NCI-H510A treated with DMSO at 0.1 percent for 48 hours (cell line): ENCODE measurements around the gene UNC13D.
A peak's percentile ranks its signal among the peaks of the same experiment; 100 is the strongest.
"Not testable (repeated sequence)": the region's sequence is repeated elsewhere in the genome, so short reads cannot be mapped to it uniquely, and the experiment has no call there.

ENCODE experiments used
- DNase-seq: peaks from one replicate; lab custom pipeline; 2025; lab: John Stamatoyannopoulos, UW

UNC13D gene

DNA sequence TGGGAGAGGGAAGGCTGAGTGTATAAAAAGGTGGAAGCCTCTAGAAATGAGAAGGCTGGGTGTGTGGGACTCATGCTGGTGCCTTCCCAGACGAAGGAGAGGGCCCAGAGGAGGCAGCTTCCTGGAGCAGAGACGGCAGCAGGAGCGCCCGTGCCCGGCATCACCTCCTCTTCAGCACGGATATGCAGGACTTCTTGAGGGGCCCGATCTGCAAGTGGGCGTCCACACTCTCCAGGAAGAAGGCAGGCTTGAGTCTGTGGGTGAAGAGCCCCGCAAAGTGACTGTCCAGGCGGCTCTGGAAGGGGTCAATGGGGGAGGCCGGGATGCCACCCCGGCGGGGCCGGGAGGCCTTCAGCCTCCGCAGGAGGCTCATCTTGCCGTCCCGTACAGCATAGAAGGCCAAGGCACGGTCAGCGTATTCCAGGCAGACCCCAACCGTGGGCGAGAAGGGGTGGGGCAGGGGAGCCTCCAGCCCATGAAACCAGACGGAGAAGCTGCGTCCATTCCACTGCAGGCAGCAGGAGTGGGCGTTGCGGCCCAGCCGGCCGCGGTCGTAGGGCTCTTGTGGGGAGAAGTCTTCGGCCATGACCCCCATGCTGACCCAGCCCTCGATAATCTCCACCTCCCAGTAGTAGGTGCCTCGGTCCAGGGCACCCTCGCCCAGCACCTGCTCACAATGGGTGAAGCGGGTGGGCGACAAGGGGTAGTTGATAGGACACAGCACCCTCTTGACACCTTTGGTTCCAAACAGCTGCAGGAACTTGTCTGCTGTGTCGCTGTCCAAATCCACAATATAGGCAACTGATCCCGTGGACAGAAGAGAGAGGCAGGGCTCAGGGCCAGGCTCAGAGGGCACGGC is 30.3 kb upstream of the UNC13D start:
- no peak for DNase-seq

DNA sequence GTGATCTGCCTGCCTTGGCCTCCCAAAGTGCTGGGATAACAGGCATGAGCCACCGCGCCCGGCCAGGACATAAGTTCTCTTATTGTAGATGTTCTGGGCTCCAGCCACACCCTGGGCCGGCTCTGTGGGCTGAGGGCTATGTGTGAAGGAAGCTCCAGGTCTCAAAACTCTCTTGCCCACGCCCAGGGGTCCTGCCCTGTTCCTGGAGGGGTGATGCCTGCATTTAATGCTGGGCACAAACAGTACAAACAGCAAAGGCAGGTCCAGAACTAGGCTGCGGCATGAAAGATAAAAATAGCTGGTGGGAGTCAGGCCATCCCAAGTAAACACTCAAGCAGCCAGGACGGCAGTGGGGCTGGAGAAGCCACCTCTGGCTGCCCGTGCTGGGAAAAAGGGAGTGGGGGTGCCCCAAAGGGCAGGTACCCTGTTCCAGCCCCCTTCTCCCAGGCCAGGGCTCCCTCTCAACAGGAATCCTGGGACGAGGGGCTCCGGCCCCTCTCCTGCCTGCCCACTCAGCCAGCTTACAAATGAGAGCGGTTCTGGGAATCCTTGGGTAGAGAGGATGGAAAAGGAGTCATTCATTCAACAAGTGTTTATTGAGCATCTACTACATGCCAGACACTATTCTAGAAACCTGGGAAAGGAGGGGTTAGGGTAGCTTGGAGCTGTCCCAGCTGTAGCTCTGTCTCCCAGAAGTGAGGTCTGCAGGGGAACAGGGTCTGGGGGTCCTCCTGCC is 29.6 kb upstream of the UNC13D start:
- DNase-seq: no peak

DNA sequence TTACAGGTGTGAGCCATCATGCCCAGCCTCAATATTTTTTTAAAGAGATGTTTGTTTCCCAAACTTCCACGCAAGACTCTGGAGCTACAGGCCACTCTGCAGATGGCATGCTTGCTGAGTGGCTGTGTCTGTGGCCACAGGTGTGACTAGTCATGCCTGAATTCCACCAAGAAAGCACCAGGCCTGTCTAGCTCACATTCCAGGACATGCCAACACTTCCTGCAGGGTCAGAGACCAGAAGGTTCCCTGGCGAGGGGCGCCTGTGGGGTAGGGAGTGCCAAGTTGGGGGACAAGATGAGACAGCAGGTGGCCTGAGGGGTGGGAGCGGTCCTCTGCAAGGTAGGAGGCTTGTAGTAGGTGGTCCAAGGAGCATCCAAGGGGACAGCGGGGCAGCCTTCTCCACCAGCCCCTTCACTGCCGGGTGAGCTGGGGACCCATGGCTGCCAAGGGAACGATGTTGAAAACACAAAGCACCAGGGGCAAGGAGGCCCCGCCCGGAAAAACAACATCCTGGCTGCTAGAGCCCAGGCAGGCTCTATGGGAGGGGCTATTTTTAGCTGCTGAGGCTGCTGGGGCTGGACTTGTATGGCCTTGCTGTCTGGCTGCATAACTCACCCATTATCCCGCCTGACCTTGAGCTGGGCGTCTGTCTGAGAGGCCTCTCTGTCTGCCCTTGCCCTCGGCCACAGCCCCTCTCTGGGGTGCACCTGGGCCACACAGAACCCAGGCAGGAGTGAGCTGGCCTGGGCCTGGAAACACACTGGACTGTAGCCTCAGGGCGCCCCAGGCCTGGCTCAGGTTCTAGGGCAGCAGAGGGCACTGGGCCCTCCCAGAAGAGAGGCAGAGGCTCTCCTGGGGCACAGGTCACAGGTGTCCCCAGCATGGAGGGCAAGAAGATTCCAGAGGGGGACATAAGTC is 28.5 kb upstream of the UNC13D start:
- DNase-seq: no peak

DNA sequence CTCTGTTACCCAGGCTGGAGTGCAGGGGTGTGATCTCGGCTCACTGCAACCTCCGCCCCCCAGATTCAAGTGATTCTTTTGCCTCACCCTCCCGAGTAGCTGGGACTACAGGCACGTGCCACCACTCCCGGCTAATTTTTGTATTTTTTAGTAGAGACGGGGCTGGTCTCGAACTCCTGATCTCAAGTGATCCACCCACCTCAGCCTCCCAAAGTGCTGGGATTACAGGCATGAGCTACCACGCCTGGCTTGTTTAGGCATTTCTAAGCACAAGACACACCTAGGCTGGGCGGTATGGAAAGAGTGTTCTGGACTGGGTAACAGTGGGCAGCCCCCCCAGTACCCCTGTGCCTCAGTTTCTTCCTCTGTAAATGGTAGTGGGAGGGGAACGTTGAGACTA is 26.0 kb upstream of the UNC13D start:
- DNase-seq: not testable (repeated sequence)

DNA sequence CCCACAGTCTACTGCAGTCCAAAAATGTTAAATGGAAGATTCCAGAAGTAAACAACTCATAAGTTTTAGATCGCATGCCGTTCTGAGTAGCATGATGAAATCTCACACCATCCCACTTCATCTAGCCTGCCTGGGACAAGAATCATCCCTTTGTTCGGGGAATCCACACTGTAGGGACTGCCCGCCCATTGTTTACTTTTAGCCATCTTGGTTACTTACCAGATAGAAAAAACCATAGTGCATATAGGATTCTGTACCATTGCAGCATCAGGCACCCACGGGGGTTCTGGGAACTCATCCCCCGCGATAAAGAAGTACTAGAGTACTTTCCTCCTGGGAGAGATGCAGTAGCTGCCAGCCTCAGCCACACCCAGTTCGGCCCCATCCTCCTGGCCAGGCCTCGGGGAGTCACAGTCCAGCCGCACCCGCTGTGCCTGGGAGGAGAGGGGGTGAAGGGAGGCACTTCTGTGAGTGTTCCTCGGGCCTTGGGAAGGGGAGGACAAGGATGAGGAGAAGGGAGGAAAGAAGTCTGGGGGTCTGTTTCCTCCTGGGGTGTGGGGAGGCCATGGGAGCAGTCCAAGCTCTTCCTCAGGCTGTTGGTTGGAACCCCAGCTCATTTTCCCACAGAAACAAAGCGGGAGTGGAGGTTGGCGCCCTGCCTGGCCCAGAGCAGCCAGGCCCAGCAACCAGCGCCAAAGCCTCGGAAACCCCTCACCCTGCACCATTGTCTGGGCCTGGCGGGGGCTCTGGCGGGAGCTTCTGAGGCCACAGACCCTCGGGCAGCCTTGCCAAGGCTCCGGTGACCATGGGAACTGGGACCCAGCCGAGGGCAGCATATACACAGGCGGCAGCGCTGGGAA is 25.3 kb upstream of the UNC13D start:
- no peak for DNase-seq

DNA sequence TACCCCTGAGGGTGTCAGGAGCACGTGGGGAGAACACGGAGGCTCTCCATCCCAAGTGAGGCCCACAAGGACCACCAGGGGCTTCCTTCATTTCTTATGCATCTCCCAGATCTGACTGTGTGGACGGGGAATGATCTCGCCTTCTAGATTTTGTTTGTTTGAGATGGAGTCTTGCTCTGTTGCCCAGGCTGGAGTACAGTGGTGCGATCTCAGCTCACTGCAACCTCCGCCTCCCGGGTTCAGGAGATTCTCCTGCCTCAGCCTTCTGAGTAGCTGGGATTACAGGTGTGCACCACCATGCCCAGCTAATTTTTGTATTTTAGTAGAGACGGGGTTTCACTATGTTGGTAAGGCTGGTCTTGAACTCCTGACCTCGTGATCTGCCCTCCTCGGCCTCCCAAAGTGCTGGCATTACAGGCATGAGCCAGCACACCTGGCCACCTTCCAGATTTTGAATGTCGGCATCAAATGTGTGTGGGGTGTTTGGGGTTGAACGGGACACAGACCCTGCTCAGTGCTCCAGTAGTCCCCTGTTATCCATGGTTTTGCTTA is 24.6 kb upstream of the UNC13D start:
- not testable (repeated sequence) for DNase-seq

DNA sequence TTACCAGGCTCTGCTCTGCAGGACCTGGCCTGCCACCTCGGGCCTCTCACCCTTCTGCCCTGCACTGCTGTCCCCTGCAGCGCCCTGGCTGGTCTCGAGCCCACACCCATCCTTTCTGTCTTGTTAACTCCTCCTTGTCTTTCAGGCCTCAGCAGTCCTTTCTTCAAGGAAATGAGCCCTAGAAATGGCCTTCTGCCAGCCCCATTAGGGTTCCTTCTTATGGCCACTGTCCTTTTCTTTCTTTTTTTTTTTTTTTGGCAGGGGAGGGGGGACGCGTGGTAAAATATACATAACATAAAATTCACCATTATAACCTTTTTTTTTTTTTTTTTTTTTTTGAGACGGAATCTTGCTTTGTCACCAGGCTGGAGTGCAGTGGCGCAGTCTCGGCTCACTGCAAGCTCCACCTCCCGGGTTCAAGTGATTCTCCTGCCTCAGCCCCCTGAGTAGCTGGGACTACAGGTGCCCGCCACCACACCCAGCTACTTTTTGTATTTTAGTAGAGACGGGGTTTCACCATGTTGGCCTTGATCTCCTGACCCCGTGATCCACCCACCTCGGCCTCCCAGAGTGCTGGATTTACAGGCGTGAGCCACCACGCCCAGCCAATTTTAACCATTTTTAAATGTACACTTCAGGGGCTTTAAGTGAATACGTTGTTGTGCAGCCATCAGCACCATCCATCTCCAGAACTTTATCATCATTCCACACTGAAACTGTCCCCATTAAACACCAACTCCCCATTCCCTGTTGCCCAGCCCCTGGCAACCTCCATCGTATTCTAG is 21.4 kb upstream of the UNC13D start:
- not testable (repeated sequence) for DNase-seq

DNA sequence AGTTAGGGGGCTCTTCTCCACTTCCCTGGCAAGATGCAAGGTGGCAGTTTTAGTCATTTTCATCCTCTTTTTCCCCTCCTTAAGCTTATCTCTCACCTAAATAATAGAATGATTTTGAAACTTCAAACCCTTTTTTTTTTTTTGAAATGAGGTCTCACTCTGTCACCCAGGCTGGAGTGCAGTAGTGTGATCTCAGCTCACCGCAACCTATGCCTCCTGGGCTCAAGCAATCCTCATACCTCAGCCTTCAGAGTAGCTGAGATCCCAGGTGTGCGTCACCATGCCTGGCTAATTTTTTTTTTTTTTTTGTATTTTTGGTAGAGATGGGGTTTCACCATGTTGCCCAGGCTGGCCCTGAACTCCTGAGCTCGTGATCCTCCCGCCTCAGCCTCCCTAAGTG is 20.7 kb upstream of the UNC13D start:
- not testable (repeated sequence) for DNase-seq

DNA sequence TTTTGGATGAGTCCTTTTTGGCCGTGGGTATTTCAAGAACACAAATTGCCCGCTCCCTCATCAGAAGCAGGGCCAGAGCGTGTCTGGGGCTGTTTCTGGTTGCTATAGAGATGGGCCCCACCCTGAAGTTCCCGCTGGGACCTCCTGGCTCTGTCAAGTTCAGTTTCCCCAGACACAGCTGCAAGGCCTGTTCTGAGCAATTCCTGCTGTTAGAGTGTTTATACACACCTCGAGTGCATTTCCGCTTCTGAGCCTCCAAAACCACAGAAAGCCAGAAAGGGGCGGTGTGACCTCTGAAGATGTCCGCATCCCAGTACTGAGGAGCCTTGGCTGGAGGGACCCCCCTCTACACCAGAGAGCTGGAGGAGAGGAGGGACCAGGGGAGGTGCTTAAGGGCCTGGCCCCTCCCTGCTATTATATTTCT is 20.3 kb upstream of the UNC13D start:
- peak; percentile 41 for DNase-seq

DNA sequence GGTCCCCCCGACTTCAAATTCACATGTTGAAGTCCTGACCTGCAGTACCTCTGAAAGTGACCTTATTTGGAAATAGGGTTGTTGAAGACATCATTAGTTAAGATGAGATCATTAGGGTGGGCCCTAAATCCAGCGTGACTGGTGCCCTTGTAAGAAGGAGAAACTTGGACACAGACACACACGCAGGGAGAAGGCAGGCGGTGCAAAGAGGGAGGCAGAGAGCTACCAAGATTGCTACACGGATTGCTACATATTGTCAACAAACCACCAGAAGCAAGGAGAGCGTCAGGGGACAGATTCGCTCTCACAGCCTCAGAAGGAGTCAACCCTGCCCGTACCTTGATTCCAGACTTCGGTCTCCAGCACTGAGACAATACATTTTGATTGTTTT is 17.7 kb upstream of the UNC13D start:
- no peak for DNase-seq

DNA sequence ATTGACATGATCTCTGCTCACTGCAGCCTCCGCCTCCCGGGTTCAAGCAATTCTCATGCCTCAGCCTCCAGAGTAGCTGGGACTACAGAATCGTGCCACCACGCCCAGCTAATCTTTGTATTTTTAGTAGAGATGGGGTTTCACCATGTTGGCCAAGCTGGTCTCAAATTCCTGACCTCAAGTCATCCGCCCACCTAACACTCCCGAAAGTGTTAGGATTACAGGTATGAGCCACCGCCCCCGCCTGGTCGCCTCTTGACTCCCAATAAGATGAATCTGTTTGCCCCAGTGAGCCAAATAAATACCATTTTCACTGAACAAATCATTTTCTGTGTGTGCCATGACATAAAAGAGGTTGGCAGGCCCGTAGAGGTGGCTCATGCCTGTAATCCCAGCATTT is 15.2 kb upstream of the UNC13D start:
- DNase-seq: not testable (repeated sequence)

DNA sequence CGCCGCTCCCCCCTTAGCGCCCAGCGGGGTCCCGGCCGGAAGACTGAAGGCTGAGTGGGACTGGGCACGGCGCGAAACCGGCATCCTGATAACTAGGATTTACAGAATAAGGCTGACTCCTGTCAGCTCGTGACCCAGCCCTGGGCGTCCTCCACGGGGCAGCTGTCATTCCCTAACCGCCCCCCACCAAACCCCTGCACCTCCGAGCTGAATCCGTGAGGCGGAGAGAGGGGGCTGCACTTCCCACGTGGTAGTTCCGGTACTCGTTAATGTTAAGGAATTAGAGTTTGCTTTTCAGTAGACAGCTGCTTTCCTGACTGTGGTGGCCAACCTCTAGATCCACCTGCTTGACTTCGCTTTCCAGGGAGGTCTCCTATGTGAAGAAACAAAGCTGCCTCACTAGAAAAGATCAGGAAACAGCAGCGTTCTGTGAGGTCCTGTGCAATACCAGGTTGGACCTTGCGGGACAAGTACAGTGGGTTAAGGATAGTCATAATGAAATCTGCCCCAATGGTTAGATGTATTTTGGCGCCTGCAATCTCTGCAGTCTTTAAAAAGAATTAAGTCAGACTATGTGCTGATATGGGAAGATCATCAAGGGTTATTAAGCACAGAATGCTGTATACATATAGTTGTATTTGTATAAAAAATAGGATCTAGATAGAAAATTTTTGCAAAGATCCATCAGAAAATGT is 12.0 kb upstream of the UNC13D start:
- DNase-seq: peak; percentile 14

DNA sequence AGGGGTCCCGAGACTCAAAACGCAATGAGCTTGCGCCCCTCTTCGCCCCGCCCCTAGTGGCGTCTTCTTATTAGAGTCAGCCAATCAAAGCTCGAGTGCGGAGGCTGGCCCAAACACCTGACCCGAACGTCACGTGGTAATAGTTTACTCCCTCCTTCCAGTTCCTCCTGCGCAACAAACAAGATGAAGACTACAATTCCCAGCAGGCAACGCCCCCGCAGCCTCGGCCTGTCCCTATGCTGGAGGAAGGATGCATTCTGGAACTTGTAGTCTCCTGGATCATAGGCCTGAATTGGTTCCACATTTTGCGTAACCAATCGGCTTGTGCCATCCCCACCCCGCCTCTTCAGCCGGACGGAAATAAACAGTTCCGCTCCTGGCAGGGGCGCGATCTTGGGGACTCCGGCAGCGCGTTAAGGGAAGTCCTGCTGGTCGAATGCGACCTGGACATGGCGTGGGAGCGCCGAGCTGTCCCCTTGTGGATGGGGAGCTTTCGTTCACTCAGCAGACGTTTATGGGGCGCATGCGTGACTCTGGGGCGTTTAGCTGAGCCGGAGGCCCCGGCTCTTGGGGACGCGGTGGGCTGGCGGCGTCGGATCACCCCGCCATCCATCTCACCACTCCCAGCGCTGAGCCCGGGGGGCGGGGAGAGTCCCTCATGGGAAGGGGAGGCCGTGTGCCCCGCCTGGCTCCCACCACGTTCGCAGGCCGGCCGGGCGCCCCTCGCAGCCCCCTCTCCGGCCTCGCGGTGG is 11.3 kb upstream of the UNC13D start, which contains the start of gene WBP2:
Gene WBP2 (minus strand): TSS at position 26 of the 752 bp plus-strand sequence. CDS start 38 bp downstream, outside the sequence.
- DNase-seq: peak; percentile 99

DNA sequence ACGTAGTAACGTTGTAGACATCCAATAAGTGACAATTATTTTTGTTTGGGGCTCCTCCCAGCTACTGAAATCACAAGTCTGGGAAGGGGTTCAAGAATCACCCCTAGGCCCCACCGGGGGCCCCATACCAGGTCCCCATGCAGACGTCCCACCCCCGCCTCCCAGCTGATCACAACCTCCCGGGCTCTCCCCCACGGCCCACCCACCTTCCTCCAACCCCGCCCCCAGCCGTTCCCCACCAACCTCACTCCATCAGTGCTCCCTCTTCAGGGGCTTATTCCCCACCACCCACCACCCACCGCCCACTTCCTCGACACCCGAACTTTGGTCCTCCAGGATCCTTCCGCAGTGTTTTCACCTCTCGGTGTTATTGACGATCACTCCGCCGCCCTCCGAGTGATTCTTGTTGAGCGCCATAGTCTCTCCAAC is 10.7 kb upstream of the UNC13D start:
- DNase-seq: no peak

DNA sequence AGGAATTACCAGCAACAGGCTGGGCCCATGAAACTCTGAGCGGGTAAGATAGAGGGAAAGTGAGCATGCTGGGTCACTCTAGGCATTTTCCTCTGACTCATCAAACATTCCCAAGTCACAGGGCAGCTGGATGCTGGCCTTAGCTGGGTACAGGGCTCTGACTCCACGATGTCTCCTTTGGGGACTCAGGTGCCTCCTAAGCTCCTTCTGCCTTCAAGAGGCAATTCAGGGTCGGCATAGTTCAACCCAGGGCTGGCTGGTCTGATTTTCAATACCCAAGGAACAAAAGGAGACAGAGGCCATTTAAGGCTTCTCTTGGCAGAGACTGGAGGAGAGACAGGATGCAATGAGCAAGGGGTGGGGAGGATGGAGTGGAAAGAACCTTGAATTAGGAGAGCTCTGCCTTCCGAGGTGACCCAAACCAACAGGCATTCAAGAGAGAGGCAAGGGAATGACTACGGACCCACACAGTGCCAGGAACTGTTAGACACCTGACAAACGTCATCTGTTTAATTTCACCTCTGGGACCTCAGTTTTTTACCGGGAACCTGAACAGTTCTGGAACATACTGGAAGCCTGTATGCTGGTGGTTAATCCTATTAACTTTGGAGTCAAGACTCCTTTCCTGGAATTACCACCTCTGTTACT is 10.0 kb upstream of the UNC13D start:
- DNase-seq: no peak

DNA sequence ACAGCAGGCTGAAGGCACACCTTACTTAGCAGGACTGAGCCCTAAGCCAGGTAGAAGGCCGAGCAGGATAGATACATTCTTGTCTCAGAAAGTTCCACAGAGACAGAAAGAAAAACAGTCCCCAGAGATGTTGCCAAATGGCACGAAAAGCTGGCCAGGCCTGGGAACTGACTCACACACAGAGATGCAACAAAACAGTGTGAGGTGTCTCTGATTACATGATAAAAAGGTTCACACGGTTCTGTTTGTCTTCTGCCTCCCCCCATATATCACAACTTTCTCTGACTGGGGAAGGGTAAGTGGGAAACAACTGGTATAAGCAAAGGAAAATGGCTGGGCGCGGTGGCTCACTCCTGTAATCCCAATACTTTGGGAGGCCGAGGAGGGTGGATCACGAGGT is 9.2 kb upstream of the UNC13D start:
- no peak for DNase-seq

DNA sequence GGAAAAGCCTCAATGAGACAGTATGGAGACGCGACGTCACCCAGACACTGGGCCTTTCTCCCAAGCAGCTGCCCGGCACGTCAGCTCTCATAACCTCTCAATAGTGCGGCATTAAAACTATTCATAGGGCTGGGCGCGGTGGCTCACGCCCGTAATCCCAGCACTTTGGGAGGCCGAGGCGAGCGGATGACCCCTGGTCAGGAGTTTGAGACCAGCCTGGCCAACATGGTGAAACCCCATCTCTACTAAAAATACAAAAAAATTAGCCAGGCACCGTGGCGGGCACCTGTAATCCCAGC is 7.4 kb upstream of the UNC13D start:
- not testable (repeated sequence) for DNase-seq
